ENCODE measurements around the gene RIC8A.

RIC8A gene

GRCh38 chr11:250740-251299 is 43.3 kb downstream of the RIC8A start:
- DNase-seq, result peak; percentile 89

DNA sequence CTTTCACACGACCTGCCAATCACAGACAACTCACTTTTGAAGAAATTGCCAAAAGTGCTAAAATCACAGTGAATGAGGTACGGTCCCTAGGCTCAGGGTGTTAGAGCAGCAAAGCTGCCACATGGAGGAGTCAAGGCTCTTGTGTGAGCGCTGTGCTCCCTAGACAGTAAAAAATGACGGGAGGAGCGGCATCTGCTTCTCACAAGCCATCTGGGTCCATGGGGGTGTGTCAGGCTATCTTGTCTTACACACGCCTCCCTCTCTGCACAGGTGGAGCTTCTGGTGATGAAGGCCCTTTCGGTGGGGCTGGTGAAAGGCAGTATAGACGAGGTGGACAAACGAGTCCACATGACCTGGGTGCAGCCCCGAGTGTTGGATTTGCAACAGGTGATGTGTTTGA is 44.0 kb downstream of the RIC8A start:
- peak; percentile 54 for DNase-seq

GRCh38 chr11:252666-253065 is 45.2 kb downstream of the RIC8A start:
- DNase-seq, result no peak

DNA sequence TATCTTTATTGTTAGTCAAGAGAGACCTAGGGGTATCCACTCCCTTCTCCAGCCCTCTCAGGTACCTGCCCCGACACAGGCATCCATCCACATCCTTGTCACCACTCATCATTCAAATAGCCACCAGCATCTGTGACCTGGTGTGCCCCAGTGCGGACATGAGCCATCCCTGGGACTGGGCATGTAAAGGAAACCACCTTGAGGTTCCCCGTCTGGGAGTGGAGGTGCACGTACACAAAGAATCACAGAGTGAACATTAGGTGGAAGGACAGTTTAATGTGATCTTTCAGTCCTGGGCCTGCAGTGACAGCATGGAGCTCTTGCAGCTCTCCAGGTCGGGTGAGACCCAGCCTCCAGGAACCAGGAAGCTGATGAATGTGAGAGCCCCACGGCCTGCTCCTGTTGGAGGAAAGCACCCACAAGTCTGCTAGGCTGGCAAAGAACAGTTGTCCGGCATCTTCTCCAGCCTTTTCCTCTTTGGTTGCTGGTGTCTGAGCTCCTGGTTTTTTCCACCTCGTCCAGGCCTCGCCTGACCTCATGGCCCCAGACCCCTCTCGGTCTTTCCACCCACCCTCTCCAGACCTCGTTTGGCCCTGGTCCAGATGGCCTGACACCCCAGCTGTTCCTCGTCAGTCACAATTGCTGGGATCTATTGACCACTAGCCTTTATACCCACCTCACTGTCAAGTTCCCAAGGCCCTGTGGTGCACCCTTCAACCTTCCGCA is 45.8 kb downstream of the RIC8A start:
- no peak for DNase-seq

DNA sequence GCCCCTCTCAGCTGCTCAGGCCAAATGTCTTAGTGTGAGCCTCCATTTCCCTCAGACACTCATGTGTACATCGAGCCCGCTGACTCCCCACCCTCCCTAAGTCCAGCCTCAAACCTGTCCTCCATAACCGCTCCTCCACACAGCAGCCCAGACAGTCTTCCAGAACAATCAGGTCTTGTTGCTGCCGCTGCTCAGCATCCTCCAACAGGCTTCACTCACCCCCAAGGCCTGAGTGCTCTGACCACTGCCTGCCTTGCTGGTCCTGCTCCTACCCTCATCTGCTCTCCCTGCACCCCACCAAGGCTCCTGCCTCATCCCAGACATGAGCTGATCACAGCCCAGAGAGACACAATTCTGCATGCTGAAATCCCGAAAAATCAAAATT is 46.4 kb downstream of the RIC8A start:
- DNase-seq, result no peak

DNA sequence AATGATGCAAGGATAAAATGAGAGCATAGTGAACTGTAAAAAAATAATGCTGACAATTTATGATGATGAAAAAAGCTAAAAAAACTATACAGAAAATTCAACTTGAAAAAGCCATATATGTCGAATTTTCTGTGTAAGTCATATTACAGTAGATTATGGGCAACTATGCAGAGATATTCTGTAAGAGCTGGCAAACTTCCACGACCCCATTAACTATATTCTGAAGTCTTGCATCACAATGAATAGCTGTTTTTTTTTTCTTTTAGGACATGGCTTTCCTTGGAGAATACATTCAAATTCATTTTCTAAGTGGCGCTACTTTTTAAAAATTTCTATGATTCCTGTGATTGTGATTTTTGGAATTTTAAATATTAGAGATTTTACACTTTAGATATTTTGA is 47.7 kb downstream of the RIC8A start:
- DNase-seq, result no peak

DNA sequence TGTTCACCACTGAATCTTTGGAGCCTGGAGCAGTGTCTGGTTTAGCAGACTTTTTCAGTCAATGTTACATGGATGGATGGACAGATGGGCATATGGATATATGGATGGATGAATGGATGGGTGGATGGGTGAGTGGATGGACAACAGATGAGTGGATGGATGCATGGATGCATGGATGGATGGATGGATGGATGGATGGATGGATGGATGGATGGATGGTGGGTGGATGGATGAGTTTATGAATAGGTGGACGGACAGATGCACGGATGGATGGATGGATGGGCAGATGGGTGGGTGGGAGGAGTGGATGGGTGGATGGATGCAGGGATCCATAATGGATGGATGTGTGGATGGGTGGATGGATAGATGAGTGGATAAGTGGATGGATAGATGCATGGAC is 48.3 kb downstream of the RIC8A start:
- no peak for DNase-seq

GRCh38 chr11:256952-257737 is 49.6 kb downstream of the RIC8A start:
- DNase-seq, result no peak

- no peak for DNase-seq
These were observed 50.4 kb downstream of the RIC8A start for GRCh38 chr11:257766-258493.

DNA sequence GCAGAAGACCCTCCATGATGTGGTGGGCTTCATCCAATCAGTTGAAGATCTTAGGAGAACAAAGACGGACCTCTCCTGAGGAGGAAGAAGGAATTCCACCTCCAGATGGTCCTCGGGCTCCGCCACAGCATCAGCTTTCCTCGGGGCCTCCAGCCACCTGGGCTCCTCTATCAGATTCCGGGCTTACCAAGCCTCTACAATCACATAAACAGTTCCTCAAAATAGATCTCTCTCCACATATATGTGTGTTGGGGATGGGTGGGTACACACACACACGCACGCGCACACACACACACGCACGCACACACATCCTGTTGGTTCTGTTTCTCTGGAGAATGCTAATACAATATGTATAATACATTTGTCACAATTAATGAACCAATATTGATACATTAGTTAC is 51.9 kb downstream of the RIC8A start:
- no peak for DNase-seq

- DNase-seq, result no peak
These were observed 54.1 kb downstream of the RIC8A start for GRCh38 chr11:261624-262023.

All from activated CD8-positive, alpha-beta memory T cell treated with anti-CD3 and anti-CD28 coated beads for 24 hours (primary cell).